ENCODE data around the gene TCP11L1. TPM values are rescaled to one million over a fixed set of nuclear protein-coding genes. Genes with fewer than 3 reads are reported as not detected.

Gene TCP11L1
- total and polyA plus RNA-seq, 9 of the 15 experiments (the other 6 are each of a cell fraction or from before 2014, with no cell fraction given), result 1.6 to 15.3 (median 5.4) TPM

- no peak overlapping the region for H3K4me3 ChIP-seq
- FAIRE-seq (no peak), DNase-seq (ENCODE audit: extremely low read depth in 1 of 4, low spot score in 3 of 4) (no peak), ATAC-seq (no peak)
- POLR2A ChIA-PET, result interaction anchor here (1.0 to 1.2 kb wide), 2 partner anchors 11 to 70 kb away, joined by 3 to 5 read pairs; no protein-coding TSS in a partner anchor
- peaks cover 0 to 9% of the 10 kb centered on the region in 2 experiments; a peak in 2 of 5 replicates for H3K4me1 ChIP-seq (replicated peaks in 1 of 2; ENCODE audit: control insufficient read depth in 2 of 2, insufficient read depth in 2 of 2, low read length in 2 of 2)
- no peaks in the 10 kb centered on the region for H3K36me3 ChIP-seq (ENCODE audit: control insufficient read depth, insufficient read depth, low read length)
- H3K9ac ChIP-seq (ENCODE audit: insufficient read depth in 1 of 2, low read depth in 2 of 2, low read length in 2 of 2), result no peak overlapping the region
- no peak overlapping the region for H3K4me2 ChIP-seq (ENCODE audit: insufficient read depth, low read length)
- no peaks in the 10 kb centered on the region for H3K9me1 ChIP-seq (ENCODE audit: control insufficient read depth, insufficient read depth, low read length)
- H3K79me2 ChIP-seq (ENCODE audit: control insufficient read depth, insufficient read depth, low read length), result no peaks in the 10 kb centered on the region; the same call in 2 of the 3 replicates
- in situ Hi-C loops (cut with MboI) (no loop called here), intact Hi-C loops (cut with micrococcal nuclease) (no loop called here)
- TF ChIP-seq STAG1 (CRISPR knock-in tag; IDR thresholded peaks at IDR 0.05; ENCODE audit: borderline replicate concordance), result no peak
- TF ChIP-seq FOXJ2 (tag; IDR thresholded peaks at IDR 0.05), result no peak
- TF ChIP-seq MAZ (CRISPR knock-in tag; conservative IDR thresholded peaks at IDR 0.05 in 1 of 2, IDR thresholded peaks at IDR 0.05 in 1 of 2), result no peak
- no peak for TF ChIP-seq SRSF3 (IDR thresholded peaks at IDR 0.05; ENCODE audit: insufficient read depth, low read length)
- no peak for TF ChIP-seq SNRNP70 (optimal IDR thresholded peaks at IDR 0.05; ENCODE audit: low read depth, low read length)
- TF ChIP-seq HDGF (IDR thresholded peaks at IDR 0.05), result no peak
- no peak overlapping the region for H2AFZ ChIP-seq (ENCODE audit: low read depth, low read length)
- H4K20me1 ChIP-seq (replicated peaks; ENCODE audit: control insufficient read depth, insufficient read depth, low read length), result no peaks in the 10 kb centered on the region
- BruUV-seq (replicated peaks), result no TSS peak
- no peaks in the 10 kb centered on the region for H3K9me3 ChIP-seq (replicated peaks; ENCODE audit: control insufficient read depth, insufficient read depth, low read depth, low read length)
- no peak overlapping the region for H3K27ac ChIP-seq (ENCODE audit: extremely low read depth, low read depth, low read length)
- CTCF ChIA-PET (ENCODE audit: low intra/inter-chr PET ratio), result no interaction called here
- WGBS (ENCODE audit: insufficient coverage, low coverage, missing lambda C conversion rate), result 80% methylated on average over 4 of the region's 4 CpGs
- H3K27me3 ChIP-seq (ENCODE audit: control insufficient read depth in 2 of 2, insufficient read depth in 2 of 2, low read length in 2 of 2), result no peaks in the 10 kb centered on the region
These were observed 4.9 kb downstream of the TCP11L1 start for GRCh38 chr11:33044285-33044756.
